Gastrocnemius medialis (tissue), 4 donors: ENCODE measurements around the gene MEIG1. TPM values are rescaled to one million over a fixed set of nuclear protein-coding genes. Genes with fewer than 3 reads are reported as not detected.

Source experiments
- ATAC-seq, 2 donors: fragments of 150-250 bp; one replicate each; pipeline ENCODE4 v1.9.1; 2016
- DNase-seq, 2 donors: peaks; one replicate each; pipeline ENCODE4 v3.0.0-alpha.2; 2019
- H3K27ac ChIP-seq, 4 donors: fragments of 200-600 bp; sonication (generic); 1 replicate in 1 of 4; 2 replicates in 3 of 4; pipeline ENCODE4 v1.5.1; 2016 to 2018; ENCODE audit warnings: mild to moderate bottlenecking in 2 of 4, moderate library complexity in 1 of 4
- H3K27me3 ChIP-seq, 3 donors: fragments of 200-600 bp; sonication (generic) in 2 of 3; 1 replicate in 1 of 3; 2 replicates in 2 of 3; pipeline versions ENCODE4 v1.5.1 to v1.6.0; 2016 to 2019; ENCODE audit warnings: mild to moderate bottlenecking in 1 of 3, moderate library complexity in 1 of 3
- H3K36me3 ChIP-seq, 2 donors: fragments of 200-600 bp; sonication (generic) in 1 of 2; one replicate each; pipeline ENCODE4 v1.5.1; 2017 to 2018
- H3K4me1 ChIP-seq, 2 donors: fragments of 200-600 bp; sonication (generic) in 1 of 2; one replicate each; pipeline ENCODE4 v1.5.1; 2016 to 2017; ENCODE audit warnings: mild to moderate bottlenecking in 2 of 2
- H3K4me3 ChIP-seq, 4 donors: fragments of 200-600 bp; sonication (generic) in 3 of 4; 1 replicate in 1 of 4; 2 replicates in 3 of 4; pipeline ENCODE4 v1.5.1; 2016 to 2019; ENCODE audit warnings: mild to moderate bottlenecking in 2 of 4
- H3K9me3 ChIP-seq, 3 donors: fragments of 200-600 bp; sonication (generic) in 2 of 3; 1 replicate in 1 of 3; 2 replicates in 2 of 3; pipeline ENCODE4 v1.5.1; 2016 to 2019
- POLR2A ChIP-seq, 2 donors: fragments of 450-650 bp; IDR thresholded peaks; one replicate each; pipeline ENCODE4 v1.6.1; 2017; ENCODE audit warnings: antibody characterized with exemption in 2 of 2, mild to moderate bottlenecking in 2 of 2, moderate library complexity in 2 of 2
- in situ Hi-C, 4 donors: fragments of 200-750 bp; cut with MboI; loops; one replicate each; pipeline versions ENCODE4 v1.15.0 to v1.8.0; 2017; ENCODE audit warnings: low sequenced_read_pairs in 4 of 4
- intact Hi-C: fragments of 100-400 bp; cut with DNase I; formaldehyde crosslinking; loops from one replicate; pipeline ENCODE4 v1.15.1; 2023; ENCODE audit warnings: low total_unique reads
- total RNA-seq, 4 donors: library from RNA; depleted of rRNA; stranded (reverse); fragments of >200 nt; gene quantifications; one replicate each; pipeline versions ENCODE4 v1.1.0 to v1.2.3, GENCODE V29; 2016
- TF ChIP-seq, protein P1 (sequence below), 5 experiments: fragments of 450-650 bp in 3 of 5; fragments of 200-600 bp in 2 of 5; sonication (generic) in 2 of 5; IDR thresholded peaks in 4 of 5; conservative IDR thresholded peaks in 1 of 5; 1 replicate in 4 of 5; 2 replicates in 1 of 5; pipeline ENCODE4 v1.5.1; 2016 to 2019; ENCODE audit warnings: antibody characterized with exemption in 5 of 5, mild to moderate bottlenecking in 3 of 5, moderate library complexity in 3 of 5

Gene MEIG1
- total RNA-seq, 4 donors from 2014 or later = not detected

DNA sequence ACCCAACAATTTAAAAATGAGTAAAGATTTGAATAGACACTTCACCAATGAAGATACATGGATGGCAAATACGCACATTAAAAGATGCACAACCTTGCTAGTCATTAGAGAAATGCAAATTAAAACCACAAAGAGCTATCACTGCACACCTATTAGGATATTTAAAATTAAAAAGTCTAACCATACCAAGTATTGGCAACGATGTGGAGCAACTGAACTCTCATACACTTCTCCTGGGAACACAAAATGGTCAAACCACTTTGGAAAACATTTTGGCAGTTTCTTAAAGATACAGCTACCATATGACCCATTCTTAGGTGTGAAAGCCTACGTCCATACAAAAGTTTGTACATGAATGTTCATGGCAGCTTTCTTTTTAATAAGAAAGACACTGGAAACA is 41.4 kb upstream of the MEIG1 start:
- H3K27me3 ChIP-seq = no peaks in the 10 kb centered on the region
- no peaks in the 10 kb centered on the region for H3K4me1 ChIP-seq
- ATAC-seq = no peak
- DNase-seq = no peak
- peaks cover 0 to 18% (median 0%) of the 10 kb centered on the region in 3 donors for H3K9me3 ChIP-seq
- TF ChIP-seq, protein P1, sequence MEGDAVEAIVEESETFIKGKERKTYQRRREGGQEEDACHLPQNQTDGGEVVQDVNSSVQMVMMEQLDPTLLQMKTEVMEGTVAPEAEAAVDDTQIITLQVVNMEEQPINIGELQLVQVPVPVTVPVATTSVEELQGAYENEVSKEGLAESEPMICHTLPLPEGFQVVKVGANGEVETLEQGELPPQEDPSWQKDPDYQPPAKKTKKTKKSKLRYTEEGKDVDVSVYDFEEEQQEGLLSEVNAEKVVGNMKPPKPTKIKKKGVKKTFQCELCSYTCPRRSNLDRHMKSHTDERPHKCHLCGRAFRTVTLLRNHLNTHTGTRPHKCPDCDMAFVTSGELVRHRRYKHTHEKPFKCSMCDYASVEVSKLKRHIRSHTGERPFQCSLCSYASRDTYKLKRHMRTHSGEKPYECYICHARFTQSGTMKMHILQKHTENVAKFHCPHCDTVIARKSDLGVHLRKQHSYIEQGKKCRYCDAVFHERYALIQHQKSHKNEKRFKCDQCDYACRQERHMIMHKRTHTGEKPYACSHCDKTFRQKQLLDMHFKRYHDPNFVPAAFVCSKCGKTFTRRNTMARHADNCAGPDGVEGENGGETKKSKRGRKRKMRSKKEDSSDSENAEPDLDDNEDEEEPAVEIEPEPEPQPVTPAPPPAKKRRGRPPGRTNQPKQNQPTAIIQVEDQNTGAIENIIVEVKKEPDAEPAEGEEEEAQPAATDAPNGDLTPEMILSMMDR (IDR thresholded peaks at IDR 0.05 in 4 of 5, conservative IDR thresholded peaks at IDR 0.05 in 1 of 5) = no peak
- TF ChIP-seq POLR2A (IDR thresholded peaks at IDR 0.05) = no peak
- intact Hi-C loops = no loop called here
- in situ Hi-C loops = no loop called here
- no peak overlapping the region for H3K4me3 ChIP-seq
- no peak overlapping the region for H3K27ac ChIP-seq
- H3K36me3 ChIP-seq = peaks cover 0 to 83% of the 10 kb centered on the region in 2 donors

DNA sequence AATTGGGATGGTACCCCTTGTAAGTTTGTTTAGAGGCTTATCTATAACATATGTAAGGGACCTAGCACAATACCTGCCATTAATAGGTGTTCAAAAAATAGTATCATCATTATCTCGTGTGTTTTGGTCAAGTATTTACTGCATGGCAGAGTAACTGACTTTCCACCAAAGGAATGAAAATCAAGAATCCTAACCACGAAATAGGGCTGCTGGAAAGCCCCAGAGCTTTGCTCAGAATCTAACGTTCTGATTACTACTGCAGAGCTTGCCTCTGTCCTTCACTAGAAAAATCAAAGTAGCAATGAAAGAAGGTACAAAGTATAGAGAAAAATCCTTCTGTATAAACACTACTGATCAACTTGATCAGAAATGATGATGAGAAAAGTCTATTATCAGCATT is 40.2 kb upstream of the MEIG1 start:
- no peaks in the 10 kb centered on the region for H3K4me1 ChIP-seq

DNA sequence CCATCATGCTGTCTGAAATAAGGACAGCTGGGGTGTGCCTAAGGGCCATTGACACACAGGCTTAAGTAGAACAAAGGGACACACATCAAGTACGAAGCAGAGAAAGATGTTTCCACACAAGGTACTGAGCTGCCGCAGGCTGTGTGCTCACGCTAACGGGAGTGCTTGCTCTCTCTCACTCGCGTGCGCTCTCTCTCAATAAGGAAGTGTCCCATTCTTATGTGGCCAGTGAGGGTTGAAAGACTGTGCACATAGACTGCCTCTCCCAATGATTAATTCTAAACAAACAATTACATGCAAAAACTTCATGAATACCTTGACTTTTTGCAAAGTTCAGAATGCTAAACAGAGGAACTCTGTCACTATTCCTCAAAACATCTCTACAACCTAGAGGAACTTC is 35.2 kb upstream of the MEIG1 start:
- ATAC-seq (no peak), DNase-seq (no peak)
- in situ Hi-C loops (no loop called here), intact Hi-C loops (no loop called here)
- no peak for TF ChIP-seq POLR2A (IDR thresholded peaks at IDR 0.05)
- TF ChIP-seq, protein P1 (IDR thresholded peaks at IDR 0.05 in 4 of 5, conservative IDR thresholded peaks at IDR 0.05 in 1 of 5) = no peak
- Histone ChIP-seq H3K27ac (no peak overlapping the region), H3K9me3 (no peaks in the 10 kb centered on the region), H3K27me3 (no peaks in the 10 kb centered on the region), H3K4me1 (no peaks in the 10 kb centered on the region), H3K4me3 (no peak overlapping the region), H3K36me3 (peaks cover 0 to 65% of the 10 kb centered on the region in 2 donors)

More for the DNA sequence above, 40.2 kb upstream of the MEIG1 start:
- TF ChIP-seq, protein P1 (IDR thresholded peaks at IDR 0.05 in 4 of 5, conservative IDR thresholded peaks at IDR 0.05 in 1 of 5) = no peak
- TF ChIP-seq POLR2A (IDR thresholded peaks at IDR 0.05) = no peak
- Histone ChIP-seq H3K27me3 (no peaks in the 10 kb centered on the region), H3K9me3 (peaks cover 0 to 18% (median 0%) of the 10 kb centered on the region in 3 donors), H3K27ac (no peak overlapping the region), H3K4me3 (no peak overlapping the region), H3K36me3 (peaks cover 0 to 78% of the 10 kb centered on the region in 2 donors)
- no peak for DNase-seq
- intact Hi-C loops (no loop called here), in situ Hi-C loops (no loop called here)
- no peak for ATAC-seq

DNA sequence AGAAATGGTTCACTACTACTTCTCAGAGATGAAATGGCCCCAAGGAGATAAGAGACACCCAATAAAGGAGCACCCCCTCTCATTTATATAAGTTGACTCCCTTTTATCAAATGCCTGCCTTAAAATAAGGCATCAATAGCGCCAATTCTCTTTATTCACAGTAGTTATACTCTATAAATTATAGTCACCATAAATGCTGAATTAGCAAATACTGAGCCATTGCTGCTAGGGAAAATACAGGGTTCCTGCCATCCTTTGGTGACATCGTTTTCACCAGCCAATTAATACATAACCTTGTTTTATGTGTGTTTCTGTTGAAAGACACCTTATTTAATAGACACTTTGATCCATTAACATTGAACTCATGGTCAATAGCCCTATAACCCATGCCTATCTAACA is 33.9 kb upstream of the MEIG1 start:
- intact Hi-C loops = no loop called here
- TF ChIP-seq, protein P1 (IDR thresholded peaks at IDR 0.05 in 4 of 5, conservative IDR thresholded peaks at IDR 0.05 in 1 of 5) = no peak
- no peak for TF ChIP-seq POLR2A (IDR thresholded peaks at IDR 0.05)
- H3K36me3 ChIP-seq = peaks cover 0 to 58% of the 10 kb centered on the region in 2 donors
- no peak overlapping the region for H3K27ac ChIP-seq
- no peak overlapping the region for H3K4me3 ChIP-seq
- DNase-seq (no peak), ATAC-seq (no peak)
- no peaks in the 10 kb centered on the region for H3K4me1 ChIP-seq
- H3K9me3 ChIP-seq = no peaks in the 10 kb centered on the region
- in situ Hi-C loops = no loop called here
- no peaks in the 10 kb centered on the region for H3K27me3 ChIP-seq

DNA sequence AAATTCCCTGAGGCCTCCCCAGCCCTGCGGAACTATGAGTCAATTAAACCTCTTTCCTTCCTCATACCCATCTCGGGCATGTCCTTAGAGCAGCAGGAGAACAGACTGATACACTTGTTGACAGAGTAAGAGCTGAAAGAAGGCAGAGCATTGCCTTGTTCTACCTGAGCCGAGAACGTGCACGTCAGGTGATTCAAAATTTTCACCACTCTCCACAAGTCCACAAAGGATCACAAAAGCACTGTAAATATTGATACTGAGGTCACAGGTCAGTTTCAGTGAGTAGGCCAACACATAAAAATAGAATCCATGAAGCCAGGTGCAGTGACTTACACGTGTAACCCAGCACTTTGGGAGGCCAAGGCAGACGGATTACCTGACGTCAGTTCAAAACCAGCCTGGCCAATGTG is 33.1 kb upstream of the MEIG1 start:
- DNase-seq (no peak), ATAC-seq (no peak)
- no peak overlapping the region for H3K27ac ChIP-seq

More for the DNA sequence above, 33.1 kb upstream of the MEIG1 start:
- H3K4me3 ChIP-seq = no peak overlapping the region
- H3K36me3 ChIP-seq = peaks cover 0 to 52% of the 10 kb centered on the region in 2 donors
- H3K9me3 ChIP-seq = no peaks in the 10 kb centered on the region
- in situ Hi-C loops = no loop called here
- TF ChIP-seq POLR2A (IDR thresholded peaks at IDR 0.05) = no peak
- TF ChIP-seq, protein P1 (IDR thresholded peaks at IDR 0.05 in 4 of 5, conservative IDR thresholded peaks at IDR 0.05 in 1 of 5) = no peak
- no peaks in the 10 kb centered on the region for H3K27me3 ChIP-seq
- no peaks in the 10 kb centered on the region for H3K4me1 ChIP-seq
- intact Hi-C loops = no loop called here
